Activated CD8-positive, alpha-beta memory T cell treated with anti-CD3 and anti-CD28 coated beads for 48 hours (primary cell): ENCODE measurements around the gene TMEM175.
"Not testable (repeated sequence)": the region's sequence is repeated elsewhere in the genome, so short reads cannot be mapped to it uniquely, and the experiment has no call there.

Experiments used
- DNase-seq, 3 experiments: peaks; one replicate each; pipeline ENCODE4 v3.0.0-alpha.2; 2020; ENCODE audit warnings: low read depth in 2 of 3, low spot score in 2 of 3

TMEM175 gene

DNA sequence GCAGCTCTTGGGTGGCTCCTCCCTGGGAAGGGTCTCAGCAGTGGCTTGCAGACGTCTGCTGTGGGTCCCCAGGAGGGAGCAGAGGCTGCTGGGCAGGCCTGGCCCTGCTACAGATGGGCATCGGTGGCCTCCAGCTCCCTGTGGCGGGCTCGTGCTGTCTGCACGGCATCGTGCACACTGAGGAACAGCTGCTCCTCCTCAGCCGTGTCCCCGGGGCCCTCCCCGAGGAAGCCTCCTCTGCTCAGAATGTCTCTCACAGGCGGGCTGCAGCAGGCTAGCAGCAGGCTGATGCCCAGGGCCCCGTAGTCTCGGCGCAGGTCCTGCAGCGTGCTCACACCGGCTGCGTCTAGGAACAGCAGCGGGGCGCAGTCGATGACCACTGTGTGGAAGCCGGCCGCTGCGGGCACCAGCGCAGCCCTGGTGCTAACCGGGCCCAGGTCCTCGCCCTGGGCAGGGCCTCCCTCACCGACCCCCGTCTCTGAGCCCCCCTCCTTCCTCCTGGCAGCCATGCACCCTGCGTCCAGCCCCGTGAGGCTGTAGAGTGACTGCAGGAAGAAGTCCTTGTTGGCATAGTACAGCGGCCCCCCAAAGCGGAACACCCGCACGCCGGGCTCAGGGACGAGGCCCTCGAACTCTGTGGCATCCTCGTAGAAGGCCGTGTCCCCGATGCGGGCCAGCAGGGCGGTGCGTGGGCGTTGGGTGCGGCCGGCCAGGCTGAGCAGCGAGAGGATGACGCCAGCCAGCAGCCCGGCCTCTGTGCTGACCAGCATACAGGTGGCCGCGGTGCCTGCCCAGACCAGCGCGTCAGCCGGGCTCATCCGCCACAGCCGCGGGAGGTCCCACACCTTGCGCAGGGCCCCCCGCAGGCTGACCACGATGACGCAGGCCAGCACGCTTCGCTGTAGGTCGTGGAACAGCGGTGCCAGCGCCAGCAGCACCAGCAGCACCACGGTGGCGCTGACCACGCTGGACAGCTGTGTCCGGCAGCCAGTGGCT is 56.8 kb downstream of the TMEM175 start:
- DNase-seq: no peak

GRCh38 chr4:989722-990471 is 57.6 kb downstream of the TMEM175 start:
- DNase-seq: no peak

GRCh38 chr4:990746-991367 is 58.6 kb downstream of the TMEM175 start:
- DNase-seq: no peak

GRCh38 chr4:991451-992296 is 59.4 kb downstream of the TMEM175 start:
- DNase-seq: no peak

GRCh38 chr4:992297-993110 is 60.2 kb downstream of the TMEM175 start:
- no peak for DNase-seq

DNA sequence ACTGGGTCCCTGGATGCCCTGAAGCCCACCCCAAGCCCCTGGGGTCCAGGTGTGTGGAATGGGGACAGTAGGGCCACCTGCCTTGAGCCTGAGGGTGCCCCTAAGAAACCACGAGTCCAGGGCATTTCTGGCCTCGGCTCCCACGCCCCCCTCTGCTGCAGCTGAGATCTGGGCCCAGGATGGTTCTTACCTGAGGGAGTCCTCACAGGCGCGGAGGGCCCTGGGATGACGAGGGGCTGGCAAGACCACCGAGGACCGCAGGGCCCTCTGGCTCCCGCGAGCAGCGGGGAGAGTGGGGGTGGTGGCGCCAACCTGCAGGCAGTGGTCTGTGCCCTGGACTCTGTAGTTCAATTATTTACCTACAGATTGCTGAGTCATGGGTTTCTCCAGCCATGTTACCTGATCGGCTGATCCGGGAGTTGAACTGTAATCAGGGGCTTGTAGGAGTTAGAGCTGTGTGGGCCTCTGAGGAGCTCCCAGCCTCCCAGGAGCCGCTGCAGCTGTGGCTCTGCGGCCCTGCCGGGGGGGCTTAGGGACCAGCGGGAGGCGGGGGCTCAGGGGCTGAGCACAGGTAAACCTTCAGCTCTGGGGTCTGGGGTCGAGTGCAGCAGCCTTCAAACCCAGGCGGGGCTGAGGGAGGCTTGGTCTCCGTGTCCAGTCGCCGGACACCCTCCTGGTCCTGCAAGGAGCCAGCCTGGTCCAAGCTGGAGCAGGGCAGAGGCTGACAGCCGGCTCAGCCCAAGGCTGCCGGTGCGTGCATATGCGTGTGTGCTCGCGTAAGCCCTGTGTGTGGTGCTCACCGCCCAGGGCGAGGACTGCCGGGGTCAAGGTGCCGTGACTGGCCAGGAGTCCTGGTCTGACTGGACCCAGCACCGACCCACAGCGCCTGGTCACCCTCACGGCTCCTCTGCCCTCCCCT is 61.1 kb downstream of the TMEM175 start, which contains the start of gene SLC26A1:
TSS of gene SLC26A1 (minus strand) at position 294 of the 919 bp plus-strand sequence. CDS start 1,701 bp downstream, outside the sequence.
- DNase-seq: no peak

DNA sequence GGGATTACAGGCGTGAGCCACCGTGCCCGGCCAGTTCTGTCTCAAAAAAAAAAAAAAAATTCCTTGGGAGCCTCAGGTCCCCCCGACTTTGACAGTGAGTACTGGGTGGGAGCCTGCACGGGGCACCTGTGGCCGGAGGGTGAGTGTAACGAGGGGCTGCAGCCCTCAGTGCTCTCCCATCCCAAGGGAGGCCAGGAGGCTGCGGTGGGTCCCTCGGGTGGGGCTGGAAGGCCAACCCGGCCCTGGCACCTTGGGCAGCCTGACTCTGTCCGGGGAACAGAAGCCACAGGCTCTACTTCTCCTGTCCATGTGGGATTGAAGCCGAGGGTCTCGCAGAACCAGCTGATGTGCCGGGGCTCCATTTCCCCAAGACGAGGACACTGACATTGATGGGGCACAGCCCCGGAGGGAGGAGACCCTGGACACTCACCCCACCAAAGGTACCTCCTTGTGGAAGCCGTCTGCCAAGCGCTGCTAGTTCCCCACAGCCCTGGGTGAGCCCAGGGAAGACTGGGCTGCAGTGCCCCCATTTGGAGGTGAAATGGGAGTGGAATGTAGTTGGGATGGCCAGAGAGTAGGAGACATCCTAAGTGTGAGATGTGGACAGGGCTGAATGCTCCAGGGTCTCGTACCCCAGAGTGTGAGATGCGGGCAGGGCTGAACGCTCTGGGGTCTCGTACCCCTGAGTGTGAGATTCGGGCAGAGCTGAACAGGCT is 63.2 kb downstream of the TMEM175 start:
- no peak for DNase-seq

GRCh38 chr4:996030-996996 is 64.1 kb downstream of the TMEM175 start:
- DNase-seq: no peak

DNA sequence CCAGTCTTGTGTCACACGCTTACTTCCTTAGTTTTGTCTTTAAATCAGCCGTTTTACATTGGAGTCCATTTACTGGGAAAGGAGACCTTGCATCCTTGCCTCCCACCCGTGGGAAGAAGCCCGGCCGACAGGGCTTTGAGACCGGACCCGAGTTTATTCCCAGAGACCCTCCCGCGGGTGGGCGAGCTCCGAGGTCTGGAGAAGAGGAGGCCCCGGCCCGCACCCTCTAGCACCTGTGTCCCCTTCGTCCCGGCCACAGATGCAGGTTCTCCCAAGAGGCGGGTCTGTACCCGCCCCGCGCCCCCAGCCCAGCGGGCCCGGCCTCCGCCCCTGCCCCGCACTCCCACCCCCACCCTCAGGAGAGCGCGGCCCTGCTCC is 64.7 kb downstream of the TMEM175 start:
- no peak for DNase-seq

DNA sequence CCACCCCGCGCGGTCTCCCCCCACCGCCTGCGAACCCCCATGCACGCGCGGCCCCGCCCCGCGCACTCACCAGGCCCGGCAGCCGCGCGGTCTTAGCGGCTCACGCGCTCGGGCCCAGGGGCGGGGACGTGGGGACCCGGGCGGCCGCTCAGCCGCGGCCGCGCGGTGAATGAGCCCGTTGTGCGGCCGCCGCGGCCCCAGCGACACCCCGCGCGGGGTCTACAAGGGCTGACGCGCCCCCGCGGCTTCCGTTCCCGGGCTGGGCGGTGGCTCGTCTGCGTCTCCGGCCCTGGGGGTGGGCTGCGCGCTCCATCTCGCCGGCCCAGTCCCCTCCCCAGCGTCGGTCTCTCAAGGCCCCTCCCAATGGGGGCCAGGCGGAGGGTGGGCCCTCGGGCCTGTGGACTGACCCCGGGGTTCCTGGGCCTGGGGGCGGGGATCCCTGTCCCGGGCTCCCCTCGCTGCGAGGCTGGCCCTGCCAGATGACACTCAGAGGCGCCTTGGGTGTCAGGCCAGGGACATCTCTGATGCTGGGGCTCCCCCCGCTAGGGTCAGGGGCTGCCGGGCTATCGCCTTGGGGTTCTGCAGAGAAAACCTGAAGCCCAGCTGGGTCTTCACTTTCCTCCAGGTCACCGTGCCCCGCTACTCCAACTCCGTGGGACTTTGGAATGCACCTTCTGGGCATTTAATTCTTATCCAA is 65.3 kb downstream of the TMEM175 start:
- DNase-seq: no peak

GRCh38 chr4:998096-998691 is 65.9 kb downstream of the TMEM175 start:
- no peak for DNase-seq

DNA sequence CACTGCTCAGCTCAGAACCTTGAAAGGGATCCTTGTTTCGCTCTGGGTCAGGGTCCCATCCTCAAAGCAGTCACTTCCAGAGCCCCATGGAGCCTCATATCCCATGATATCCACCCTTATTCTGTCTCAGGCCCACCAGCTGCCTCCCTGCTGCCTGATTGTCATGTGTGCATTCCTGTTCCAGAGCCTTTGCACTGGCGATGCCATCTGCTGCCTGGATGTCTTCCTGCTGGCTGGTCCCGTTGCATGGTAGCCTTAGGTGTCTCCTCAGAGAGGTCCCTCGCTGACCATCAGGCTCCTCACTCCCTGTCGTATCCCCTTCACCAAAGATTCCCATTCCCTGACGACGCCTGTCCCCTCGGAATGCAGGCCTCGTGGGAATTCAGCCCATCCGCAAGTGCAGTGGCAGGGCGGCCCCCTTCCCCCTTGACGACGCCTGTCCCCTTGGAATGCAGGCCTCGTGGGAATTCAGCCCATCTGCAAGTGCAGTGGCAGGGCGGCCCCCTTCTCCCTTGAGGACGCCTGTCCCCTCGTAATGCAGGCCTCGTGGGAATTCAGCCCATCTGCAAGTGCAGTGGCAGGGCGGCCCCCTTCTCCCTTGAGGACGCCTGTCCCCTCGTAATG is 67.1 kb downstream of the TMEM175 start:
- DNase-seq: not testable (repeated sequence)

DNA sequence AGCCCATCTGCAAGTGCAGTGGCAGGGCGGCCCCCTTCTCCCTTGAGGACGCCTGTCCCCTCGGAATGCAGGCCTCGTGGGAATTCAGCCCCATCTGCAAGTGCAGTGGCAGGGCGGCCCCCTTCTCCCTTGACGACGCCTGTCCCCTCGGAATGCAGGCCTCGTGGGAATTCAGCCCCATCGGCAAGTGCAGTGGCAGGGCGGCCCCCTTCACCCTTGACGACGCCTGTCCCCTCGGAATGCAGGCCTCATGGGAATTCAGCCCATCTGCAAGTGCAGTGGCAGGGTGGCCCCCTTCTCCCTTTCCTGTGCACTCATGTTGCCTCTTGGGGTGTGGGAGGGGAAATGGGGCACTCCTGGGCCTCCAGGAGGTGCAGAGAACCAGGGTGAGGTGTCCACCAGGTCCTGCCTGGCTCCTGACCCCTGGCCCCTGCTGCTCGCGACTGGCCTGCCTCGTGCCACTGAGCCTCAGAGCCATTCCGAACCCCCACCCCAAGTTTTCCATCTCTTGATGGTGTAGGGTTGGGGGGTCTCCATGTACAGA is 67.7 kb downstream of the TMEM175 start:
- DNase-seq: no peak

- DNase-seq: no peak
Observed at GRCh38 chr4:1000686-1001260, 68.5 kb downstream of the TMEM175 start.
